Measurements from ENCODE around the gene VAV3. TPM values are rescaled to one million over a fixed set of nuclear protein-coding genes. Genes with fewer than 3 reads are reported as not detected.
"Not testable (repeated sequence)": the region's sequence is repeated elsewhere in the genome, so short reads cannot be mapped to it uniquely, and the experiment has no call there.

Gene VAV3
- total RNA-seq, 1 donor from 2014 or later, result 2.6 TPM

DNA sequence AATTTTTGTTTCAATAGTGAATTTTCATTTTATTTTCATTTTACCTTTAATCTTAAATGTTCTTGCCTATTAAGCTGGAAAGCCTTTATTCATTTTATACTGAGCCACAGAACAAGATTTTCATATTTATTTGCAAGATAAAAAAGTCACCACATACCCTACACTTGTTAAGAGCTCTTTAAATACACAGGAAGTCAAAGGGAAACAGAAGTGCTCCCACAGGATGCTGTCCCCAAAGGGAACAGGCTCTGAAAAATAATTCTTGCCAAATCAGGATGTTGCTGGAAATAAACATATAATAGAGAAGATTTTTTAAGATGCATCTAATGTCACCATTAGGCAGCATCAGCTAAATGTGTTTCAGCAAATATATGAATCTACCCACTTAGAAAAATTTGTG, 113.6 kb downstream of the VAV3 start:
- DNase-seq (ENCODE audit: low read depth) (no peak), FAIRE-seq (no peak)
- no peak overlapping the region for H3K4me3 Mint-ChIP-seq (ENCODE audit: unreplicated experiment)
- Histone ChIP-seq H2AFZ (ENCODE audit: low read depth, low read length) (no peak overlapping the region), H3K36me3 (ENCODE audit: insufficient read depth, low read length) (no peaks in the 10 kb centered on the region), H3K79me2 (ENCODE audit: insufficient read depth, low read length) (no peaks in the 10 kb centered on the region), H3K27ac (ENCODE audit: low read depth, low read length) (no peak overlapping the region), H3K4me2 (ENCODE audit: low read length) (no peak overlapping the region), H3K9ac (ENCODE audit: low read length) (no peak overlapping the region), H3K4me3 (ENCODE audit: insufficient read depth, low read depth, low read length) (no peak overlapping the region), H3K9me3 (ENCODE audit: insufficient read depth, low read depth, low read length) (no peaks in the 10 kb centered on the region), H3K4me1 (ENCODE audit: insufficient read depth, low read length) (no peaks in the 10 kb centered on the region), H4K20me1 (ENCODE audit: insufficient read depth, low read length) (no peaks in the 10 kb centered on the region), H3K27me3 (ENCODE audit: insufficient read depth, low read length) (no peaks in the 10 kb centered on the region)
- no peak overlapping the region for H3K27ac Mint-ChIP-seq (ENCODE audit: unreplicated experiment)
- no peaks in the 10 kb centered on the region for H3K27me3 Mint-ChIP-seq (ENCODE audit: low read depth, unreplicated experiment)
- TF ChIP-seq, protein P1, sequence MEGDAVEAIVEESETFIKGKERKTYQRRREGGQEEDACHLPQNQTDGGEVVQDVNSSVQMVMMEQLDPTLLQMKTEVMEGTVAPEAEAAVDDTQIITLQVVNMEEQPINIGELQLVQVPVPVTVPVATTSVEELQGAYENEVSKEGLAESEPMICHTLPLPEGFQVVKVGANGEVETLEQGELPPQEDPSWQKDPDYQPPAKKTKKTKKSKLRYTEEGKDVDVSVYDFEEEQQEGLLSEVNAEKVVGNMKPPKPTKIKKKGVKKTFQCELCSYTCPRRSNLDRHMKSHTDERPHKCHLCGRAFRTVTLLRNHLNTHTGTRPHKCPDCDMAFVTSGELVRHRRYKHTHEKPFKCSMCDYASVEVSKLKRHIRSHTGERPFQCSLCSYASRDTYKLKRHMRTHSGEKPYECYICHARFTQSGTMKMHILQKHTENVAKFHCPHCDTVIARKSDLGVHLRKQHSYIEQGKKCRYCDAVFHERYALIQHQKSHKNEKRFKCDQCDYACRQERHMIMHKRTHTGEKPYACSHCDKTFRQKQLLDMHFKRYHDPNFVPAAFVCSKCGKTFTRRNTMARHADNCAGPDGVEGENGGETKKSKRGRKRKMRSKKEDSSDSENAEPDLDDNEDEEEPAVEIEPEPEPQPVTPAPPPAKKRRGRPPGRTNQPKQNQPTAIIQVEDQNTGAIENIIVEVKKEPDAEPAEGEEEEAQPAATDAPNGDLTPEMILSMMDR (IDR thresholded peaks at IDR 0.05; ENCODE audit: insufficient read depth, low read depth, low read length), result no peak
- TF ChIP-seq EZH2 (IDR thresholded peaks at IDR 0.05; ENCODE audit: insufficient read depth, low read length), result no peak
- H3K36me3 Mint-ChIP-seq (ENCODE audit: low read depth, unreplicated experiment), result peaks cover 7% of the 10 kb centered on the region
- H3K4me1 Mint-ChIP-seq (ENCODE audit: low read depth, unreplicated experiment), result no peaks in the 10 kb centered on the region
- H3K9me3 Mint-ChIP-seq (ENCODE audit: unreplicated experiment), result peaks cover 16% of the 10 kb centered on the region

- H3K79me2 ChIP-seq (ENCODE audit: insufficient read depth, low read length); H3K4me2 ChIP-seq (ENCODE audit: low read length); H3K9me3 ChIP-seq (ENCODE audit: insufficient read depth, low read depth, low read length); H3K27me3 ChIP-seq (ENCODE audit: insufficient read depth, low read length); DNase-seq (ENCODE audit: low read depth); FAIRE-seq; H3K4me3 ChIP-seq (ENCODE audit: insufficient read depth, low read depth, low read length); H3K27ac Mint-ChIP-seq (ENCODE audit: unreplicated experiment); H3K27ac ChIP-seq (ENCODE audit: low read depth, low read length); H2AFZ ChIP-seq (ENCODE audit: low read depth, low read length); H3K36me3 ChIP-seq (ENCODE audit: insufficient read depth, low read length); H3K4me3 Mint-ChIP-seq (ENCODE audit: unreplicated experiment); H4K20me1 ChIP-seq (ENCODE audit: insufficient read depth, low read length); H3K4me1 ChIP-seq (ENCODE audit: insufficient read depth, low read length); H3K36me3 Mint-ChIP-seq (ENCODE audit: low read depth, unreplicated experiment); H3K27me3 Mint-ChIP-seq (ENCODE audit: low read depth, unreplicated experiment); H3K4me1 Mint-ChIP-seq (ENCODE audit: low read depth, unreplicated experiment); H3K9ac ChIP-seq (ENCODE audit: low read length): not testable (repeated sequence)
- H3K9me3 Mint-ChIP-seq (ENCODE audit: unreplicated experiment), result peaks cover 23% of the 10 kb centered on the region
Measured at GRCh38 chr1:107844541-107845194, 120.3 kb downstream of the VAV3 start.

- Mint-ChIP-seq H3K4me3 (ENCODE audit: unreplicated experiment) (no peak overlapping the region), H3K27me3 (ENCODE audit: low read depth, unreplicated experiment) (no peaks in the 10 kb centered on the region), H3K27ac (ENCODE audit: unreplicated experiment) (no peak overlapping the region), H3K36me3 (ENCODE audit: low read depth, unreplicated experiment) (peaks cover 7% of the 10 kb centered on the region), H3K9me3 (ENCODE audit: unreplicated experiment) (peaks cover 18% of the 10 kb centered on the region), H3K4me1 (ENCODE audit: low read depth, unreplicated experiment) (peaks cover 3% of the 10 kb centered on the region)
- TF ChIP-seq, protein P1 (IDR thresholded peaks at IDR 0.05; ENCODE audit: insufficient read depth, low read depth, low read length), result no peak
- no peak for TF ChIP-seq EZH2 (IDR thresholded peaks at IDR 0.05; ENCODE audit: insufficient read depth, low read length)
- Histone ChIP-seq H3K4me2 (ENCODE audit: low read length) (no peak overlapping the region), H3K4me1 (ENCODE audit: insufficient read depth, low read length) (no peaks in the 10 kb centered on the region), H3K9me3 (ENCODE audit: insufficient read depth, low read depth, low read length) (no peaks in the 10 kb centered on the region), H3K27ac (ENCODE audit: low read depth, low read length) (no peak overlapping the region), H3K9ac (ENCODE audit: low read length) (no peak overlapping the region), H3K36me3 (ENCODE audit: insufficient read depth, low read length) (no peaks in the 10 kb centered on the region), H2AFZ (ENCODE audit: low read depth, low read length) (no peak overlapping the region), H3K27me3 (ENCODE audit: insufficient read depth, low read length) (no peaks in the 10 kb centered on the region), H3K79me2 (ENCODE audit: insufficient read depth, low read length) (no peaks in the 10 kb centered on the region), H4K20me1 (ENCODE audit: insufficient read depth, low read length) (no peaks in the 10 kb centered on the region), H3K4me3 (ENCODE audit: insufficient read depth, low read depth, low read length) (no peak overlapping the region)
- FAIRE-seq (no peak), DNase-seq (ENCODE audit: low read depth) (no peak)
Measured at GRCh38 chr1:107843989-107844388, 121.0 kb downstream of the VAV3 start.

All from astrocyte (in vitro differentiated cells and primary cell).